CD4-positive, alpha-beta T cell treated with Interleukin-4 for 4 hours (primary cell): ENCODE measurements around the gene RFC3.
"Not testable (repeated sequence)": the region's sequence is repeated elsewhere in the genome, so short reads cannot be mapped to it uniquely, and the experiment has no call there.

Source experiments
- DNase-seq: peaks from one replicate; pipeline ENCODE4 v3.0.0-alpha.2; 2020

The RFC3 gene, protein sequence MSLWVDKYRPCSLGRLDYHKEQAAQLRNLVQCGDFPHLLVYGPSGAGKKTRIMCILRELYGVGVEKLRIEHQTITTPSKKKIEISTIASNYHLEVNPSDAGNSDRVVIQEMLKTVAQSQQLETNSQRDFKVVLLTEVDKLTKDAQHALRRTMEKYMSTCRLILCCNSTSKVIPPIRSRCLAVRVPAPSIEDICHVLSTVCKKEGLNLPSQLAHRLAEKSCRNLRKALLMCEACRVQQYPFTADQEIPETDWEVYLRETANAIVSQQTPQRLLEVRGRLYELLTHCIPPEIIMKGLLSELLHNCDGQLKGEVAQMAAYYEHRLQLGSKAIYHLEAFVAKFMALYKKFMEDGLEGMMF

DNA sequence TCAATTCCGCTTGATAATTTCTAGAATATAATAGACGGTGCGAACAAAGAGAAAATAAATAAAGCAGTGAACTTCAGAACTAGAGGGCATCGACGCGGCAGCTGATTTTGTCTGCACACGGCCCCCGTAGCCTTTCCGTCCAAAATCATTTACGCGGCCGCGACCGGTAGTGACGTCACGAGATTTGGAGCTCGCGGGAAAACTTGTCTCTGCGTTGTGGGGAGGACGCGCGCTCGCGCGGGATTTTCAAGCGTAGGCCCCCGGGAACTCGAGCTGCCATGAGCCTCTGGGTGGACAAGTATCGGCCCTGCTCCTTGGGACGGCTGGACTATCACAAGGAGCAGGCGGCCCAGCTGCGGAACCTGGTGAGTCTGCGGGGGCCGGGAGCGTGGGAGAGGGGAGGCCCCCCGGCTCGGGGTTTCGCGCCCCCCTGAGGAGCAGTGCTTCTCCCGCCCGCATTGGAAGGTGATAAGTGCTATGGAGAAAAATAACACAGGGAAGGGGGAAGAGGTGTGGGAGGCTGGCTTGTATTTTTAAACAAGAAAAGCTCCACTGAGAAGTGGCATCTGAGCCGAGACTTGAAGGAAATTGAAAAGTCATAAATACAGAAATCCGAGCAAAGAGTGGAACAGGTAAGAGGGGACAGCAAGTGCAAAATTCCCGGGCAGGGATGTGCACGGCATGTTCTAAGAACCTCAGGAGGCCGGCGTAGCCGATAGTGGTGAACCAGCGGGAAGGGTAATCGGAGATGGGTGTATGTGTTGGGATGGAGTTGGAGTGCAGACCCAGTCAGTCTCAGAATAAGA lies at the start of gene RFC3:
RFC3 (plus strand) TSS at position 249 of the 806 bp plus-strand sequence; CDS start at position 279, 30 bp downstream.
- DNase-seq, result peak; percentile 90

DNA sequence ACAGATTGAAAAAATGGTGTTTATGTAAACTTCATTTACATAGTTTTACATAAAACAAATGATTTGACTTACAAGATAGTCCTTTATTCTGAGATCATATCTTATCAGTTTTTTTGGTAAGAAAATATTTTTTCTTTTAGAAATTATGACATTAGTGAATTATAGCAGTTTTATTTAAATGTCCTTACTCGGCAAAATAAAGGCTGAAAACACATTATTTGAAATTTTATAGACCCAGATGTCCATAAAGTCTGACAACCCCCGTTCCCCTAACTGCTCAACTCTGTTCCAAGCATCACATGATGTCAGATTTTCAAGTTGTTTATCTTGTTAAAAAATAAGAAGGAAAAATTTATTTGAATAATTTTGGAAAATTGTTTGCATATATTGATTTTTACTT lies 46.7 kb upstream of the RFC3 start:
- no peak for DNase-seq

DNA sequence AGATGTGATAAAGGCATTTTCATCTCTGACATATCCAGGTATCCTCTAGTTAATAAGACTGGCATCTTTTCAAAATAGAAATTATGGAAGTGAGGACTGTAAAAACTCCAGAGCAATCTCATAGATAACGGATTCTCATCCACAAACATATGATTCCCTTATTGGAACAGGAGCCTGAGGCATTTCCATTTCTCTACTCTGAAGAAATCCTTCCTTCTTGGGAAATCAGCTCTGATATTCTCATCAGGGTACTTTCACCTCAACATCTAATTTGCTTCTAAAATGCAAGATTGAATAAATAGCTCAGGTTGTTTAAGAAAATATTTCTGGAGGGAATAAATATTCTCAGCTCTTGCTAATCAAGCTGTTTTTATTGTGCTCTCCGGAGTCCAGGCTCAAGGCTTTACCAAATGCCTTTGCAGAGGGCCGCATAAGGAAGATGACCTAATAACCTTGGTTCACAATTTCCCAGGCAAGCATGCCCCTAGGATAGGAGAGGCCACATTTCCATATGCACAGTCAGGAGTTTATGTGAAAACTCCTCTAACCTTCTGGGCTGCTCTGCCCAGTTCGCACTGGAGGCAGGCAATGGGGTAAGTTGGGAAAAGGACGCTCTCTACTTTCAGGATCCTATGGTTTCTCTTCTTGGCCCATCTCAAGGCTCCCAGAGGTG lies 44.0 kb upstream of the RFC3 start:
- no peak for DNase-seq

DNA sequence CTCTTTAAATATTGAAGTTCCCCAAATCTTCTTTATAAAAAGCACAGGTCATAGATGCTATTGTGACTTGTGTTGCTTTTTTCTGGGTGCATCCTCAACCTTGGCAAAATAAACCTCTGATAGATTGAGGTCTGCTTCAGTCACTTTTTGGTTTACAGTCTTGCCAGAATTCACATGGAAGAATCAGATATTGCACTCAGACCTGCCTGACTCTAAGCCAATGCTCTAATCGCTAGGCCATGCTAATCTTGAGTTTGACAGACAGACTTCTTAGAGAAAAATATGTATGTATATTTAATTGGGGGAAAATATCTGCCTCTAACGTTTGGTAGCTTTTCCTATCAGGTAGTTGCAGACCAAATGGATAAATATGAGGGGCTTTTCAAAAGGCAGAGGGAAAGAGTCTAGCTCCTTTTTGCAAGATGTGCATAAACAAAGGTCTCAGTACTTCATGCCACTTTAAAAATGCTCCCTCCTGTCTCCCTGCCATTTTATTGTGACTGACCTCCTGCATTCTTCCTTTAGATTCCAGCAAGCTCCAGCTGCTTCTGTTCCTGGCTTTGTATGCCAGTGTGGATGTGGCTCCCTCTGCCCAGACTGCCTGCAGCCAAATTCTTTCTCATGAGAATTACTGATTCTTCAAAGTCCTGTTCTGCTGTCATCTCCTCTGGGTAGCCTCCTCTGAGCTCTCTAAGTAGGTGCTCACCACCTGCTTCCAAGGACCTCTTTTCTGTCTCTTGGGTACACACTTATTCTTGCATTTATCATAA lies 42.4 kb upstream of the RFC3 start:
- DNase-seq, result no peak

DNA sequence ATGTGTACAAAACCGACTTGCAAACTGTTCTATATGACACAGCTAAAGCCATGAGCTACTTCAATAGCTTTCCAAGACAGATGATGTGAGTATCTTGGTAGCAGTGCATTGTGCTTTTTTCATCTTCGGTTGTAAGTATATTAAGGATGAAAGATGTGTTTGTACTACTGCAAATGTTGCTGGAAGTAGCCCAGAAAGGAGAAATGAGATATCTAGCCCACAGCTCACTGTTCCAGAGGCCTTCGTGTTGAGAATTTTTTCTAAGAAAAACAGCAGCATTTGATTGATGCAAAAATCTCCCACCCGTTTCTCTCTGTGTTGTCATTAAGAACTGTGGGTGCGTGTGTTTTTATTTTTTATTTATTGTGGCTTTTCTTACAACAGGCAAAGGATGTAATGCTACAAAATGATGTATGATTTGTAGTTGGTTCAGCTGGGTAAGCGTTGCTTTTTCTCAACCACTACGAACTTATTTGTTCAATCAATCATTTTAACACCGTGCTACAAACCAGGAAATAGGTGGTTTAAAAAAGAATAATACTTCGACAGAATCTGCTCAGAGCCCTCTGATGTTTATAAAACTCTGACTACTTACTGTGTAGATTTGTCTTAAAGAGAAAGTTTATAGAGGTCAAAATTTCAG lies 41.6 kb upstream of the RFC3 start:
- no peak for DNase-seq

DNA sequence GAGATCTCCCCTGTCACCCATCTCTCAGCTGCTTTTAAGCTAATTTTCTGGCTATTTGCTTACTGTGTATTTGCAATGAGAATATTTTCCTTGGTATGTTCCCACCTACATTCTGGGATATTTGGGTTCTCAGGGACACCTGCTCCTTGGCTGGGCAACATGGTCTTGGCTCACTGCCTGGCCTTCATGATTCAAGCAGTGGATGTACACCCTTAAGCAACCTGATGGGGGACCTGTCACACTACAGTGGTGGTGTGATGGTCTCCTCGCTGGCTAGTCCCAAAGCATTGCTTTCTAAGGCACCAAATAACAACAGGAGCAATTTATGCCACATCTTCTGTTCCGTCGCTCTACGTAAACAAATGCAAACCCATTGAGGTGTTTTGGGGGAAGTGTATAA lies 35.3 kb upstream of the RFC3 start:
- no peak for DNase-seq

DNA sequence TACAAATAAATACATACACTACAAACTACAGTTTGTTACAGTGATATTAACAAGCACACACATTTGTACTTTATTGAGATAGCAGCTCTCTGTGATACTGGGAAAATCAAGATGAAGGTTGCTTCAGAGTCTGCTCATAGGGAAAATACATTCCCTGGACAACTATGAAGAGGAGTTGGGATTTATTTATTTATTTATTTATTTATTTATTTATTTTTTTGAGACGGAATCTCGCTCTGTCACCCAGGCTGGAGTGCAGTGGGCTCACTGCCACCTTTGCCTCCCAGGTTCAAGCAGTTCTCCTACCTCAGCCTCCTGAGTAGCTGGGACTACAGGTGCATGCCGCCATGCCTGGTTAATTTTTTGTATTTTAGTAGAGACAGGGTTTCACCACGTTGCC lies 34.7 kb upstream of the RFC3 start:
- DNase-seq, result not testable (repeated sequence)

DNA sequence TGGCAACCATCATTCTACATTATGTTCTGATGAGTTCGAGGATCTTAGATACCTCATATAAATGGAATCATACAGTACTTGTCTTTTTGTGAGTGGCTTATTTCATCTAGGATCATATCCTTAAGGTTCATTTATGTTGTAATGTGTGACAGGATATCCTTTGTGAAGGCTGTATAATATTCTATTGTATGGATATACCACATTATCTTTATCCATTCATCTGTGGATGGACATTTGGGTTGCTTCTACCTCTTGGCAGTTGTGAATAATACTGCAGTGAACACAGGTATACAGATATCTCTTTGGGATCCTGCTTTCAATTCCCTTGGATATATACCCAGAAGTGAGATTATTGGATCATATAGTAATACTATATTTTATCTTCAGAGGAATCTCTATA lies 33.2 kb upstream of the RFC3 start:
- no peak for DNase-seq

DNA sequence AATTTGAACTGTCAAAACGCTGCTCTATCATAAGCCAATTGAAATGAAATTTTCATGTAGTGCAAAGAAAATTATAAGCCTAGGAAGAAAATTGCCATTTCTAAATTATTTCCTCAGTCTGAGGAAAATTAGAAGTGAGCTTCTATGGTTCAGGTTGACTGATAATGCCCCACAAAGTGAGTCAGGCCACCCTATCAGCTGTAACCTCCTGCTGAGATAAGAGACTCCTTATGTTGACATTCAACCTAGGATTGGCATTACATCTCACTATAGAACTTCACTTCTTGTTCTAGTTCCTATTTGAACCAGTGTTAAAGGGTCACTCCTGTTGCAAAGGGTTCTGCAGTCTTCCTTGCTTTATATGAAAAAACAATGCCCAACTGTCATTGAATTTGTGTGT lies 32.6 kb upstream of the RFC3 start:
- DNase-seq, result no peak

DNA sequence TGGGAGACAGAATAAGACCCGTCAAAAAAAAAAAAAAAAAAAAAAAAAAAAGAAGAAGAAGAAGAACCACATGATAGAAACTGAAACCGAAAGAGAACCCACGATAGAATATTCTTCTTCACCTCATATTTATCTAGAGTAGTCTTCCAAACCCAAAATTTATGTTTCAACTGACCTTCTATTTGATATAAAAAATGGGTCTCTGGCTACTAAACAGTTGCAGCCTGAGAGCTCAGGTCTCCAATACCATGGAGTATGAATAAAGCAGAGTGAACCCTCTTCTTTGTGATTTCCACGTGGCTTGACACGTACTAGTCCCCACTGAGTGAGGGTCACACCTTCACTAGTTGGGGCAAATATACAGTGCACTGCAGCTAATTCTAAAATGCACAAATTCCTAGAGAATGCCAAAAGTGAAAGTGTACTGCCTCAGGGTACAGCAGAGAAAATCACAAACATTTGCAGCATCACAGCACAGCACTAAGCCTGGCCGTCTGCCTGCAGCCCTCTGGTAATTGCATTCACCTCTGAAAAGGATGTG lies 30.8 kb upstream of the RFC3 start:
- DNase-seq, result peak; percentile 5

DNA sequence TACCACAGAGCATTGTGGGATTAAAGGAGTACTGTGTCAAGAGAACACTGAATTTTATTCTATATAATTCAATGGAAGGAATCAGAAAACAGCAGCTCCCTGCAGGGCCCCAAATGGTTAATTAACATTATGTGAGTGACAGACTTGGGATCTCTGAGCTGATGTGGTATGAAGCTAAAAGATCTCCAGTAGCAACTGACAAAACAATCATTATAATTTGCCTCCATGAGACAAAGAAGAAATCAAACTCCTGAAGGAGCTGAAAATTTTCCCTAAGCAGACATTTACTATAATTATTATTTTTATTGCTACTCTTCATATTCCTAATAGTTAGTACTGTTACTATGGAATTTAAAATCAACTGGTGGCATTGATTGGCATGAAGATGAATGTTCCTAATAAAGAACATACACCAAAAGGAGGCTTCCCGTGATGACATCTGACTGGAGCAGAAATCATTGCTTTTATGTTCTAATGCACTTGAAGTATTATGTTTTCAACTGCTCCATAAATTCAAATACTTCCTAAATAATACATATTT lies 28.8 kb upstream of the RFC3 start:
- DNase-seq, result no peak

DNA sequence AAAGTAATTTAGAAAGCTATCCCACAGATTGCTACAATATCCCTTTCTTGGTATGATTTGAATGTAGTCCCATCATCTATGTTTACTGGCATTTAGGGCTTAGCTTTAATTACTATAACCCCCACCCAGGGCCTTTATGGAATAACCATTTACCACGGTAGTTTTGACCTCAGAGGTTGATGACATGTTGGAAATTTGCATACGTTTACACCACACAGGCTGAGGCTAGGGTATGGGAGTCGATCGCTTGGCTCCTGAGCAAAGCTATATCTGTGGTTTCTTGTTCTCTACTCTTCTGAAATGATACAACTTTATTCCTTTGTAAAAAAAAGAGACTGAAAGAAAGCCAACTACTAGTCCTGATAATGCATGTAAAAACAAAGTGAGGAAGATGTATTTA lies 28.2 kb upstream of the RFC3 start:
- DNase-seq, result no peak

DNA sequence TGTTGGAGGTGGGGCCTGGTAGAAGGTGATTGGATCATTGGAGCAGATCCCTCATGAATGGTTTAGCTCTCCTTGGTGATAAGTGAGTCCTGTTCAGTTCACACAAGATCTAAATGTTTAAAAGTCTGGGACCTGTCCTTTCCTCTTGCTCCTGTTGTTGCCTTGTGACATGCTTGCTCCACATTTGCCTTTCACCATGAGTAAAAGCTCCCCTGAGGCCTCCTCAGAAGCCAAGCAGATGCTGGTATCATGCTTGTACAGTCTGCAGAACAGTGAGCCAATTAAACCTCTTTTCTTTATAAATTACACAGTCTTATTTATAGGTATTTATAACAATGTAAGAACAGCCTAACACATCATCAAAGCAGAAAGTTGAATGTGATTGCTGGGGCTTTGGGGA lies 24.2 kb upstream of the RFC3 start:
- no peak for DNase-seq

DNA sequence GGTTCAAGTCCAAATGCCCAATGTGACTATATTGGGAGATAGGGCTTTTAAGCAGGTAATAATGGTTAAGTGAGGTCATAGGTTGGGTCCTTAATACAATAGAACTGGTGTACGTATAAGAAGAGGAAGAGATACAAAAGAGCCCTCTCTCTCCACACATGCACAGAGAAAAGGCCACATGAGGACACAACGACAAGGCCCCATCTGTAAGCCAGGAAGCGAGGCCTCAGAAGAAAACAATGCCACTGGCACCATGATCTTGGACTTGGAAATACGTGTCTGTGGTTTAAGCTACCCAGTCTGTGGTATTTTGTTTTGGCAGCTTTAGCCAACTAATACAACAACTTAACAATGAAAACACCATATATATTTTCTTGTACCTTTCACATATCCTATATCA lies 23.4 kb upstream of the RFC3 start:
- no peak for DNase-seq

DNA sequence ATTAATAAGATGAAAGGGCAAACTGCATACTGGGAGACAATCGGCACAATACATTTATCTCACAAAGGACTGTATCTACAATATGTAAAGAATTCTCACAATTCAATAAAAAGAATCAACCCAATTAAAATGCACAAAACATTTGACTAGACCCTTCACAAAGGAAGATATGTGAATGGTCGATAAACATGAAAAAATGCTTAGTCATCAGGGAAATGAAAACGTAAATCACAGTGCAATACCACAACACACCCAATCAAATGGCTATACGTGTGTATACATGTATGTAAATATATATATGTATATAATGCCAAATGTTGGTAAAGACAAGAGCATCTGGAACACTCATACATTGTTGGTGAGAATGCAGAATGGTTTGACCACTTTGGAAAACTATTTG lies 21.9 kb upstream of the RFC3 start:
- no peak for DNase-seq

DNA sequence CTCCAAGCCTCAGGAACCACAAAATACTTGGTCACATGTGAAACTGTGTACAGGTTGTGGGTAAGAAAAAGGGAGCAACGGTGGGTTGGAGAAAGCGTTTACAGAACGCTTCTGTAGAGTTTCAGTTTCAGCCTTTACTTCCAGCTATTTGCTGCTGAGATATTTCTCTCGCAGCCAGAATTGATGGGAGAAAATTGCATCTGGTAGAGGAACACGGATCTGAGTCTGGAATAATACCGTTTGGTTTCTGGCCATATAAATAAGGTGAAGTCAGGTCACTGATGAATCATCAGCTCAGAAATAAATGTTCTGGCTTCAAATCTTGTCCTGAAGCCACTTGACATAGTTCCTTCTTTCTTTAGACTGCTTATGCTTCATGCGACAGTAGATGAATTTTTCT lies 20.3 kb upstream of the RFC3 start:
- no peak for DNase-seq

DNA sequence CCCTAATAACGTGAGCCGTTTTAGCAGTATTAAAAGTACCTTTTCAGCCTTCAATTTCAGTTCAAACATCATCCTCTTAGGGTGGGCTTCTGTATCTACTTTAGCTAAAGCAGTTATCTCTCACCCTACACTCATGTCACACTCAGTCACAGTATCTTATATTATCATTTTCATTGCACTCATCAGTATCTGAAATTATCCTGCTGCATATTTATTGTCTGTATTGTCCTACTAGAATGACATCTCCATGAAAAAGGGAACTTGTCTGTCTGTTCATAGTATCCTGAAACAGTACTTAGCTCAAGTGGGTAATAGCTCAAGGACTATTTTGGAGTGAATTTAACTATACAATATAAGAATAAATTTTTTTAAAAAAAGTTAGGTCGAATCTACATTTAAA lies 19.9 kb upstream of the RFC3 start:
- no peak for DNase-seq

DNA sequence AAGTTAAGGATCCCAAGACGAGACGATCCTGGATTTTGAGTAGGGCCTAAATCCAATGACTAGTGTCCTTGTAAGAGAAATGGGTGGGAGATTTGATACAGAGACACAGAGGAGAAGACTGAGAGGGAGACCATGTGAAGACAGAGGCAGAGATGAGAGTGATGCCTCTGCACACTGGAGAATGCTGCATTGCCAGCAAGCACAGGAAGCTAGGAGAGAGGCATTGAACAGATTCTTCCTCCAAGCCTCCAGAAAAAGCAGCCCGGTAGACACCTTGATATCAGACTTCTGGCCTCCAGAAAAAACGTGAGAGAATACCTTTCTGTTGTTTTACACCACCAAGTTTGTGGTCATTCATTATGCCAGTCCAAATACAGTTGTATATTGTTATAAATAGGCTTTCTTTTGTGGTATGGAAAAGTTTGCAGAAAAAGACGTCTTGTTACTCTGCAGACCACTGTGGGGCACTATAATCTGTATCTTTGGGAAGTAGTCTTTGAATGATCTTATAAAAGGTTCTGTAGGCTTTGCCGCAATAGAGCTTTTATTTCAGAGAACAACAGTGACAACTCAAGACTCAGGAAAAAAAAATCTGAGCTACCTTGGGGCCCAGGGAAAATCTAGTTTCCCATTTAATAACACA lies 17.9 kb upstream of the RFC3 start:
- no peak for DNase-seq

DNA sequence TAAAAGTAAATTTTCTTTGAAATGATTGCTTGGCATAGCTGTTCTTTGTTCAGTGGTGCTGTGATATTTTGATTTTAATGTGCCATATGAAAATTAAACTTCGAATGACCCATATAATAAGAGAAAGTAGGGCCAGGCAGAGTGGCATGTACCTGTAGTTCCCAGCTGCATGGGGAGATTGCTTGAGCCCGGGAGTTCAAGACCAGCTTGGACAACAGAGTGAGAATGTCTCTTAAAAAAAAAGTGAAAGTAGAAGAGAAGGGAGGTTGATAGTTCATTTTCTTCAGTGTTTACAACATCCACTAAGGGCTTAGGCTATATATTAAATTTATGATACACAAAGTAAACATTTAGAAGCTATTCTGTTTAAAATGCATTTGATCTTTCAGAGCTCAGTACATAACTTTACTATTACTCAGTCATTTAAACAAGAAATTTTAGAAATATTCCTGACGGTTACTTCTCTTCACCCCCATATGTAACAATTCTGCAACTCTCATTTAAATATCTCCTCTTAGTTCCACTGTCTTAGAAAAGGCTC lies 17.2 kb upstream of the RFC3 start:
- DNase-seq, result no peak

DNA sequence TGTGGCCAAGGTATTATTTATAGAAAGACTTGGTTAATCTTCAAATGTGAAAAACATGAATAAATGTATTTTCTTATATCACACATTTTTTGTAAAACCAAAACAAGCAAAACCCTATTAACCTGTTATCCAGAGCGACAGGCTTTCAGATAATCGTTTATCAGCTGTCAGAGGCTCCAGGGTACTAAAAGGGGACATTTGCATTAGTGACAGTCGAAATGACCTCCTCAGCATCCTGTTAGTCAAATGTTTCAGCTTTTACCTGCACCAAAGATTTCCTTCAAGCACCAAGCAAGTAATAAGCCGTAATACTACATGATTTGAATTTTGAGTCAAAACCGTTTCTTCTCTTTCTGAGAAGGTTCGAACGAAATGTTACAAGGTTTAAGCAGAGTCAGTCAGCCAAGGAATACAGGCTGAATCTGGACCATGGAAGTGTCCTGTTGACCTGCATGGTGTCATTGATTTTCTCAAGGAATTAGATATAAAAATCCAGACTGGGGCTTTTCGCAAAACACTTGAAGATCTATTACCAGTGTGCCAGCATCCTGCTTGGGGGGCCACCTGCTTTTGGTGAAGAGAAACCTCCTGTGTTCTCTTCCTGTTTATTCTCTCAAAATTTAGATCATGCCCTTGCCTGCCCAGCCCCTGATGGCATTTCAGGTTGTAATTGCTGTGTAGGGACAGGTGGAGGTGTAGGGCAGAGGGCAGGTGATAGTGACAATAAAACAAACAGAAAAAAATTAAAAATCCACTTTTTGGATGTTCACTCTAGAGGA lies 11.3 kb upstream of the RFC3 start:
- no peak for DNase-seq
